ENCODE measurements around the gene DGKI. TPM values are rescaled to one million over a fixed set of nuclear protein-coding genes. Genes with fewer than 3 reads are reported as not detected.

DGKI gene
- total and polyA plus RNA-seq, 11 donors = 0.36 to 4.6 (median 1.0) TPM

DNA sequence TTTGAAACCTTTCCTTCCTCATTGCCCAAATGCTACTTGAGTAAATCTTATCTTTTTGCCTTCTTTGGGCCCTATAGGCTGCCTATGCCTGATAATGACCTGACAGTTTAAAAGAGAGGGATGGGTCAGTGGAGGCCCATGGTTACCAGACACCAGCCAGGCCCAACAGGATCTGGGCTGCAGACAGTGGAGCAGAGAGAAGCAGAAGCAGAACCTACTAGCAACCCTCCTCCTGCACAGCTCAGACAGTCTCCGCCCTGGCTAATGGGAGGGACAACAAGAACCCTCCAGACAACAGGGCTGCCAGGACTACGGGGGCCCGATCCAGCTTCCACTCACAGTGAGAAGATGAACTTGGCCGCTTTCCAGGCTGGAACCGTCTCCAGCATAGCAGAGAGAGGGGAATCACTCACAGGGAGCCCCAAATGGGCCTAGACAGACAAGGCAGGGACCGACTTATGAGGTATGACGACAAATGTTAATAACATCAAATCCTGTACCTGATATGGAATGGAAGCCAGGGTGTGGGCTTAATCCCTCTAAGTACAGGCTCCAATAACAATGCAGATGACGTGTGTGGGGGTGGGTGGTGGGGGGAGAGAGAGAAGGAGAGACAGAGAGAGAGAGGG lies 31.7 kb upstream of the DGKI start:
- H3K4me3 ChIP-seq = no peak overlapping the region
- H3K9me3 ChIP-seq = peaks cover 0 to 10% (median 0%) of the 10 kb centered on the region in 12 donors
- ATAC-seq (peak; percentile 40 to 86 (median 60)), DNase-seq (peak; percentile 61 to 84 (median 79))
- peak overlapping the region in 9 of 12 donors; percentile 8 to 81 (median 51) for H3K27ac ChIP-seq
- no peaks in the 10 kb centered on the region for H3K27me3 ChIP-seq
- TF ChIP-seq CTCF (IDR thresholded peaks at IDR 0.05) (no peak), POLR2A (IDR thresholded peaks at IDR 0.05) (no peak)
- H3K4me1 ChIP-seq = peaks cover 0 to 61% (median 22%) of the 10 kb centered on the region in 12 donors
- WGBS, 4 donors = 42 to 88% (median 70%) methylated on average over 8 of the region's 8 CpGs
- intact Hi-C loops (cut with DNase I) = no loop called here
- peaks cover 4 to 94% (median 50%) of the 10 kb centered on the region in 9 donors for H3K36me3 ChIP-seq

GRCh38 chr7:137877027-137877675 lies 30.4 kb upstream of the DGKI start:
- no peaks in the 10 kb centered on the region for H3K27me3 ChIP-seq
- no peak for DNase-seq
- peaks cover 4 to 81% (median 41%) of the 10 kb centered on the region in 9 donors for H3K36me3 ChIP-seq
- H3K4me1 ChIP-seq = peaks cover 0 to 62% (median 22%) of the 10 kb centered on the region in 12 donors
- intact Hi-C loops (cut with DNase I) = no loop called here
- WGBS, 4 donors = 51 to 58% (median 54%) methylated on average over 5 of the region's 5 CpGs
- TF ChIP-seq CTCF (IDR thresholded peaks at IDR 0.05) = no peak
- no peak for TF ChIP-seq POLR2A (IDR thresholded peaks at IDR 0.05)
- H3K9me3 ChIP-seq = peaks cover 0 to 9% (median 0%) of the 10 kb centered on the region in 12 donors
- H3K4me3 ChIP-seq = no peak overlapping the region
- H3K27ac ChIP-seq = peak overlapping the region in 3 of 12 donors; percentile 35 to 81 (median 70)
- no peak for ATAC-seq

DNA sequence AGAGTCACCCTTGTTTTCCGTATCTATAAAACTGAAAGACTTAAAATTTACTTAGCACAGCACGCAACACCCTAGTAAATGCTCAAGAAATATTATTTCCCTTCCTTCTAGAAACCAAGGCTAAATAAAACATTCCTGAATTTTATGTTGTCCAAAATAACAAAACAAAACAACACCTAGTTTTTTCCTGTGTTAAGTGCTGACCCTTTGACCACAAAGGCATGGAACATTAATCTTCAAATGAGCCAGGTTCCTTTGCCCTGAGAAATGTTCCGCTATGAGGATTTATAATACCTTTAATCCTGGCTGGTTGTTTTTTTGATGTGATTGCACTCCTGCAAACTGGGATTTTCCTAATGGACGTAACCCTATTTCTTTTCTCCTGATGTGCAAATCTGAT lies 29.0 kb upstream of the DGKI start:
- Histone ChIP-seq H3K36me3 (peaks cover 0 to 67% (median 26%) of the 10 kb centered on the region in 9 donors), H3K4me1 (peaks cover 0 to 67% (median 22%) of the 10 kb centered on the region in 12 donors), H3K27ac (peak overlapping the region in 1 of 12 donors; percentile 5)

More for the DNA sequence above, 29.0 kb upstream of the DGKI start:
- intact Hi-C loops (cut with DNase I) = no loop called here
- no peaks in the 10 kb centered on the region for H3K9me3 ChIP-seq
- WGBS, 4 donors = 94 to 99% (median 96%) methylated on average over 4 of the region's 4 CpGs
- ATAC-seq (no peak), DNase-seq (no peak)
- no peak overlapping the region for H3K4me3 ChIP-seq
- no peaks in the 10 kb centered on the region for H3K27me3 ChIP-seq
- no peak for TF ChIP-seq CTCF (IDR thresholded peaks at IDR 0.05)
